ENCODE data around the gene PDE11A.

PDE11A gene

GRCh38 chr2:177639262-177639914 is 433.2 kb downstream of the PDE11A start:
- no peak for TF ChIP-seq CTCF (IDR thresholded peaks at IDR 0.05)
- Mint-ChIP-seq H3K27ac (no peak overlapping the region), H3K27me3 (ENCODE audit: low read depth, poor library complexity) (peaks cover 6% of the 10 kb centered on the region), H3K4me3 (no peak overlapping the region), H3K4me1 (peaks cover 23% of the 10 kb centered on the region), H3K9me3 (peaks cover 23% of the 10 kb centered on the region), H3K36me3 (ENCODE audit: low read depth) (peaks cover 8% of the 10 kb centered on the region)
- no peak for DNase-seq

DNA sequence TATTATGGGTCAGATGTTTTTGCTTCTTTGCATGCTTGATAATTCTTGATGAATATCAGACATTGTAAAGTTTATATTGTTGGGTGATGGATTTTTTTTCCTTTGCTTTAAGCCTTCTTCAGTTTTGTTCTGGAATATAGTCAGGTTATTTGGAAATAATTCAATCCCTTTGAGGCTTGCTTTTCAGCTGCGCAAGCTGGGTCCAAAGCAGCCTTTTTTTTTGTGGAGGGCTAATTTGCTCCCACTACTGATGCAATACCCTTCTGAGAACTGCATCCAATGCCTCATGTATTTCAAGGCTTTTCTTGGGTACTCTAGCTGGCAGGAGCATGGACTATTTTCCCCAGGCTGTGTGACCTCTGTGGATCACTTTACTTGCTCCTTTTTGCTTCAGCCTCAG is 434.1 kb downstream of the PDE11A start:
- peaks cover 30% of the 10 kb centered on the region for H3K4me1 Mint-ChIP-seq
- no peak overlapping the region for H3K4me3 Mint-ChIP-seq
- no peak for DNase-seq
- peaks cover 16% of the 10 kb centered on the region for H3K9me3 Mint-ChIP-seq
- H3K36me3 Mint-ChIP-seq (ENCODE audit: low read depth): peaks cover 6% of the 10 kb centered on the region
- TF ChIP-seq CTCF (IDR thresholded peaks at IDR 0.05): no peak
- H3K27me3 Mint-ChIP-seq (ENCODE audit: low read depth, poor library complexity): peaks cover 9% of the 10 kb centered on the region
- H3K27ac Mint-ChIP-seq: no peak overlapping the region

- no peak overlapping the region for H3K27ac Mint-ChIP-seq
- DNase-seq: no peak
- no peaks in the 10 kb centered on the region for H3K36me3 Mint-ChIP-seq (ENCODE audit: low read depth)
- H3K9me3 Mint-ChIP-seq: no peaks in the 10 kb centered on the region
- H3K4me3 Mint-ChIP-seq: no peak overlapping the region
- TF ChIP-seq CTCF (IDR thresholded peaks at IDR 0.05): no peak
- peaks cover 30% of the 10 kb centered on the region for H3K4me1 Mint-ChIP-seq
- peaks cover 6% of the 10 kb centered on the region for H3K27me3 Mint-ChIP-seq (ENCODE audit: low read depth, poor library complexity)
Observed at GRCh38 chr2:177636672-177637071, 435.9 kb downstream of the PDE11A start.

GRCh38 chr2:177635696-177636095 is 436.9 kb downstream of the PDE11A start:
- peaks cover 26% of the 10 kb centered on the region for H3K4me1 Mint-ChIP-seq
- H3K27ac Mint-ChIP-seq: no peak overlapping the region

DNA sequence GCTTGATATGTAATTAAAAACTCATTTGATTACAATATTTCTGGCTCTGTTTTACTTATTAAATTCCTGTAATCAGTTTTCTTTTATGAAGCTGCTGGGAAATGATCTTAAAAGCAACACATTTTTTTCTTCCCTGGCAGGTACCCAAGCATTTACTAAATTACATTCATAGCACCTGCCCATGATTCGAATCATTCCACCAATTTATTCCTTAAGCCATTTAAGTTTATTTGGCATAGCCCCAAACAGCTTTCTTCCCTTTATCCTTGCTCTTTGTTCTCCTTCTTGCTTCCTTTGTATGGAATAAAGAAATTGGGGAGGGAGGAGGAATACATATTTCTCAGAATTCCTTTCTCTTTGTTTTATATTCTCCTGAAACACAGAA is 438.7 kb downstream of the PDE11A start:
- Mint-ChIP-seq H3K4me1 (peaks cover 29% of the 10 kb centered on the region), H3K36me3 (ENCODE audit: low read depth) (no peaks in the 10 kb centered on the region), H3K27ac (no peak overlapping the region), H3K4me3 (peak overlapping the region; percentile 61), H3K27me3 (ENCODE audit: low read depth, poor library complexity) (peaks cover 2% of the 10 kb centered on the region), H3K9me3 (no peaks in the 10 kb centered on the region)
- DNase-seq: no peak
- no peak for TF ChIP-seq CTCF (IDR thresholded peaks at IDR 0.05)

More at GRCh38 chr2:177635696-177636095, 436.9 kb downstream of the PDE11A start:
- Mint-ChIP-seq H3K27me3 (ENCODE audit: low read depth, poor library complexity) (peaks cover 3% of the 10 kb centered on the region), H3K36me3 (ENCODE audit: low read depth) (no peaks in the 10 kb centered on the region), H3K9me3 (no peaks in the 10 kb centered on the region), H3K4me3 (no peak overlapping the region)
- no peak for TF ChIP-seq CTCF (IDR thresholded peaks at IDR 0.05)
- no peak for DNase-seq

- Mint-ChIP-seq H3K9me3 (no peaks in the 10 kb centered on the region), H3K27ac (no peak overlapping the region), H3K36me3 (ENCODE audit: low read depth) (no peaks in the 10 kb centered on the region), H3K4me1 (peaks cover 26% of the 10 kb centered on the region), H3K4me3 (no peak overlapping the region), H3K27me3 (ENCODE audit: low read depth, poor library complexity) (peaks cover 2% of the 10 kb centered on the region)
- no peak for TF ChIP-seq CTCF (IDR thresholded peaks at IDR 0.05)
- DNase-seq: no peak
Observed at GRCh38 chr2:177633111-177633510, 439.5 kb downstream of the PDE11A start.

All from nephron progenitor cell (in vitro differentiated cells).